Measurements from ENCODE around the gene TMEM238.

The TMEM238 gene

GRCh38 chr19:55392820-55393761, 9.0 kb upstream of the TMEM238 start:
- no peak for DNase-seq (ENCODE audit: extremely low read depth, insufficient read length)
- TF ChIP-seq CTCF (IDR thresholded peaks at IDR 0.05; ENCODE audit: insufficient read depth, low read length, poor library complexity, severe bottlenecking), result no peak
- H3K27me3 ChIP-seq (replicated peaks; ENCODE audit: control insufficient read depth, insufficient read depth, low read length), result no peaks in the 10 kb centered on the region
- no peak overlapping the region for H3K4me3 ChIP-seq (replicated peaks; ENCODE audit: low read depth, low read length)
- H3K36me3 ChIP-seq (ENCODE audit: control insufficient read depth, insufficient read depth, low read length), result peaks cover 26% of the 10 kb centered on the region

GRCh38 chr19:55391702-55392615, 7.9 kb upstream of the TMEM238 start:
- H3K4me3 ChIP-seq (replicated peaks; ENCODE audit: low read depth, low read length), result no peak overlapping the region
- no peaks in the 10 kb centered on the region for H3K27me3 ChIP-seq (replicated peaks; ENCODE audit: control insufficient read depth, insufficient read depth, low read length)
- no peak for TF ChIP-seq CTCF (IDR thresholded peaks at IDR 0.05; ENCODE audit: insufficient read depth, low read length, poor library complexity, severe bottlenecking)
- DNase-seq (ENCODE audit: extremely low read depth, insufficient read length), result no peak
- H3K36me3 ChIP-seq (ENCODE audit: control insufficient read depth, insufficient read depth, low read length), result peaks cover 37% of the 10 kb centered on the region

- H3K4me3 ChIP-seq (replicated peaks; ENCODE audit: low read depth, low read length), result no peak overlapping the region
- DNase-seq (ENCODE audit: extremely low read depth, insufficient read length), result no peak
- H3K27me3 ChIP-seq (replicated peaks; ENCODE audit: control insufficient read depth, insufficient read depth, low read length), result no peaks in the 10 kb centered on the region
- no peak for TF ChIP-seq CTCF (IDR thresholded peaks at IDR 0.05; ENCODE audit: insufficient read depth, low read length, poor library complexity, severe bottlenecking)
- peaks cover 40% of the 10 kb centered on the region for H3K36me3 ChIP-seq (ENCODE audit: control insufficient read depth, insufficient read depth, low read length)
Observed at GRCh38 chr19:55391191-55391670, 7.1 kb upstream of the TMEM238 start.

- no peak for TF ChIP-seq CTCF (IDR thresholded peaks at IDR 0.05; ENCODE audit: insufficient read depth, low read length, poor library complexity, severe bottlenecking)
- Histone ChIP-seq H3K27me3 (replicated peaks; ENCODE audit: control insufficient read depth, insufficient read depth, low read length) (no peaks in the 10 kb centered on the region), H3K36me3 (ENCODE audit: control insufficient read depth, insufficient read depth, low read length) (peaks cover 40% of the 10 kb centered on the region), H3K4me3 (replicated peaks; ENCODE audit: low read depth, low read length) (no peak overlapping the region)
- DNase-seq (ENCODE audit: extremely low read depth, insufficient read length), result no peak
Observed at GRCh38 chr19:55390461-55390880, 6.4 kb upstream of the TMEM238 start.

- peaks cover 40% of the 10 kb centered on the region for H3K36me3 ChIP-seq (ENCODE audit: control insufficient read depth, insufficient read depth, low read length)
- no peak for DNase-seq (ENCODE audit: extremely low read depth, insufficient read length)
Observed at GRCh38 chr19:55389386-55390317, 5.6 kb upstream of the TMEM238 start.

More at GRCh38 chr19:55389386-55390317, 5.6 kb upstream of the TMEM238 start:
- Histone ChIP-seq H3K27me3 (replicated peaks; ENCODE audit: control insufficient read depth, insufficient read depth, low read length) (no peaks in the 10 kb centered on the region), H3K4me3 (replicated peaks; ENCODE audit: low read depth, low read length) (no peak overlapping the region)
- TF ChIP-seq CTCF (IDR thresholded peaks at IDR 0.05; ENCODE audit: insufficient read depth, low read length, poor library complexity, severe bottlenecking), result no peak

Measured in GM06990 (cell line).